ENCODE results near the gene STRIT1.

DNA sequence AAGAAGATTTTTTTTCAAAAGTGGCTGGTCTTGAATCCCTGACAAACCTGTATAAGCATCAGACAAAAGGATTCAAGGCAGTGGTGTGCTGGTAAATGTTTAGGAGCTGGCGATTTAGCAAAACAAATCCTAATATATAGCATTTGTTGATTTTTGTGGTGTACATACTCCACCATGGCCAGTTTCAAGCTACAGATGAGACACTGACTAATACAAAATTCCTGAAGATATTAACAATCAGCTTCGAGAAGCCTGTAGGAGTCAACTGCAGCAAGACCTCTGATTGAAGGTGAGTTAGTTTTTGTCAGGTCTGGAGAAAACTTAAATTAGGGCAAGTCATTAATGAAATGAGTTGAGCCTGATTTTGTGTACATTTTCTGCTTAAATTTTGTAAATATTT, 6.7 kb downstream of the STRIT1 start:
- TF ChIP-seq POLR2A (IDR thresholded peaks at IDR 0.05) (no peak), POLR2AphosphoS5 (IDR thresholded peaks at IDR 0.05) (no peak)
